ENCODE data around the gene ZNF831. TPM values are rescaled to one million over a fixed set of nuclear protein-coding genes. Genes with fewer than 3 reads are reported as not detected.

ZNF831 gene
- total RNA-seq, 1 experiment from 2014 or later: 0.37 TPM

GRCh38 chr20:59177266-59178250, 13.9 kb downstream of the ZNF831 start:
- no peak for DNase-seq (ENCODE audit: extremely low read depth, low read depth)

- no peak for DNase-seq (ENCODE audit: extremely low read depth, low read depth)
Observed at GRCh38 chr20:59178983-59179595, 15.5 kb downstream of the ZNF831 start.

- no peak for DNase-seq (ENCODE audit: extremely low read depth, low read depth)
Observed at GRCh38 chr20:59179988-59180387, 16.4 kb downstream of the ZNF831 start.

- no peak for DNase-seq (ENCODE audit: extremely low read depth, low read depth)
Observed at GRCh38 chr20:59181936-59182335, 18.3 kb downstream of the ZNF831 start.

- DNase-seq (ENCODE audit: extremely low read depth, low read depth): no peak
Observed at GRCh38 chr20:59182401-59183044, 18.9 kb downstream of the ZNF831 start.

- no peak for DNase-seq (ENCODE audit: extremely low read depth, low read depth)
Observed at GRCh38 chr20:59183751-59184150, 20.1 kb downstream of the ZNF831 start.

- DNase-seq (ENCODE audit: extremely low read depth, low read depth): no peak
Observed at GRCh38 chr20:59184880-59185447, 21.3 kb downstream of the ZNF831 start.

GRCh38 chr20:59185809-59186208, 22.2 kb downstream of the ZNF831 start:
- DNase-seq (ENCODE audit: extremely low read depth, low read depth): no peak

- DNase-seq (ENCODE audit: extremely low read depth, low read depth): no peak
Observed at GRCh38 chr20:59190466-59190865, 26.8 kb downstream of the ZNF831 start.

- DNase-seq (ENCODE audit: extremely low read depth, low read depth): no peak
Observed at GRCh38 chr20:59191036-59191755, 27.6 kb downstream of the ZNF831 start.

- DNase-seq (ENCODE audit: extremely low read depth, low read depth): no peak
Observed at GRCh38 chr20:59191756-59192532, 28.3 kb downstream of the ZNF831 start.

GRCh38 chr20:59192533-59192896, 28.9 kb downstream of the ZNF831 start:
- DNase-seq (ENCODE audit: extremely low read depth, low read depth): no peak

- no peak for DNase-seq (ENCODE audit: extremely low read depth, low read depth)
Observed at GRCh38 chr20:59193325-59193724, 29.7 kb downstream of the ZNF831 start.

- no peak for DNase-seq (ENCODE audit: extremely low read depth, low read depth)
Observed at GRCh38 chr20:59194023-59194935, 30.7 kb downstream of the ZNF831 start.

GRCh38 chr20:59195316-59195993, 31.8 kb downstream of the ZNF831 start:
- no peak for DNase-seq (ENCODE audit: extremely low read depth, low read depth)

- DNase-seq (ENCODE audit: extremely low read depth, low read depth): no peak
Observed at GRCh38 chr20:59204165-59204894, 40.7 kb downstream of the ZNF831 start.

GRCh38 chr20:59205044-59205443, 41.4 kb downstream of the ZNF831 start:
- no peak for DNase-seq (ENCODE audit: extremely low read depth, low read depth)
